ENCODE measurements around the gene MCTP2.

The MCTP2 gene

GRCh38 chr15:94335616-94336015 is 104.3 kb downstream of the MCTP2 start:
- Histone ChIP-seq H3K4me3 (replicated peaks; ENCODE audit: insufficient read depth, low read length) (no peak overlapping the region), H3K27ac (replicated peaks) (no peak overlapping the region), H3K27me3 (ENCODE audit: insufficient read depth, poor library complexity, severe bottlenecking) (no peaks in the 10 kb centered on the region)
- TF ChIP-seq CTCF (IDR thresholded peaks at IDR 0.05; ENCODE audit: insufficient read depth, low read length) (no peak), GABPA (IDR thresholded peaks at IDR 0.05; ENCODE audit: low read depth) (no peak), POLR2AphosphoS5 (IDR thresholded peaks at IDR 0.05; ENCODE audit: low read depth) (no peak), REST (IDR thresholded peaks at IDR 0.05; ENCODE audit: insufficient replicate concordance, low read depth) (no peak), SPI1 (IDR thresholded peaks at IDR 0.05; ENCODE audit: borderline replicate concordance, low read depth) (no peak)
- no peak for DNase-seq (ENCODE audit: low read depth in 1 of 2, low spot score in 1 of 2)

- Histone ChIP-seq H3K27me3 (ENCODE audit: insufficient read depth, poor library complexity, severe bottlenecking) (no peaks in the 10 kb centered on the region), H3K27ac (replicated peaks) (no peak overlapping the region), H3K4me3 (replicated peaks; ENCODE audit: insufficient read depth, low read length) (no peak overlapping the region)
- TF ChIP-seq REST (IDR thresholded peaks at IDR 0.05; ENCODE audit: insufficient replicate concordance, low read depth) (no peak), GABPA (IDR thresholded peaks at IDR 0.05; ENCODE audit: low read depth) (no peak), SPI1 (IDR thresholded peaks at IDR 0.05; ENCODE audit: borderline replicate concordance, low read depth) (no peak)
- no peak for DNase-seq (ENCODE audit: low read depth in 1 of 2, low spot score in 1 of 2)
These were observed 105.6 kb downstream of the MCTP2 start for GRCh38 chr15:94336817-94337467.

- Histone ChIP-seq H3K27ac (replicated peaks) (no peak overlapping the region), H3K4me3 (replicated peaks; ENCODE audit: insufficient read depth, low read length) (no peak overlapping the region), H3K27me3 (ENCODE audit: insufficient read depth, poor library complexity, severe bottlenecking) (no peaks in the 10 kb centered on the region)
- TF ChIP-seq POLR2AphosphoS5 (IDR thresholded peaks at IDR 0.05; ENCODE audit: low read depth), result no peak
- no peak for TF ChIP-seq SPI1 (IDR thresholded peaks at IDR 0.05; ENCODE audit: borderline replicate concordance, low read depth)
- no peak for TF ChIP-seq REST (IDR thresholded peaks at IDR 0.05; ENCODE audit: insufficient replicate concordance, low read depth)
- DNase-seq (ENCODE audit: low read depth in 1 of 2, low spot score in 1 of 2), result no peak
These were observed 107.0 kb downstream of the MCTP2 start for GRCh38 chr15:94338243-94338846.

GRCh38 chr15:94346282-94346681 is 114.9 kb downstream of the MCTP2 start:
- Histone ChIP-seq H3K4me3 (replicated peaks; ENCODE audit: insufficient read depth, low read length) (no peak overlapping the region), H3K27ac (replicated peaks) (no peak overlapping the region), H3K27me3 (ENCODE audit: insufficient read depth, poor library complexity, severe bottlenecking) (no peaks in the 10 kb centered on the region)
- DNase-seq (ENCODE audit: low read depth in 1 of 2, low spot score in 1 of 2), result no peak
- TF ChIP-seq SPI1 (IDR thresholded peaks at IDR 0.05; ENCODE audit: borderline replicate concordance, low read depth) (no peak), CTCF (IDR thresholded peaks at IDR 0.05; ENCODE audit: insufficient read depth, low read length) (no peak), REST (IDR thresholded peaks at IDR 0.05; ENCODE audit: insufficient replicate concordance, low read depth) (no peak), GABPA (IDR thresholded peaks at IDR 0.05; ENCODE audit: low read depth) (no peak), POLR2AphosphoS5 (IDR thresholded peaks at IDR 0.05; ENCODE audit: low read depth) (no peak)
